ENCODE measurements around the gene DPPA3. TPM values are rescaled to one million over a fixed set of nuclear protein-coding genes. Genes with fewer than 3 reads are reported as not detected.
"Not testable (repeated sequence)": the region's sequence is repeated elsewhere in the genome, so short reads cannot be mapped to it uniquely, and the experiment has no call there.

DPPA3 gene
- total and polyA plus RNA-seq, 2 donors (not counting 3 experiments of a cell fraction or from before 2014, with no cell fraction given): not detected

DNA sequence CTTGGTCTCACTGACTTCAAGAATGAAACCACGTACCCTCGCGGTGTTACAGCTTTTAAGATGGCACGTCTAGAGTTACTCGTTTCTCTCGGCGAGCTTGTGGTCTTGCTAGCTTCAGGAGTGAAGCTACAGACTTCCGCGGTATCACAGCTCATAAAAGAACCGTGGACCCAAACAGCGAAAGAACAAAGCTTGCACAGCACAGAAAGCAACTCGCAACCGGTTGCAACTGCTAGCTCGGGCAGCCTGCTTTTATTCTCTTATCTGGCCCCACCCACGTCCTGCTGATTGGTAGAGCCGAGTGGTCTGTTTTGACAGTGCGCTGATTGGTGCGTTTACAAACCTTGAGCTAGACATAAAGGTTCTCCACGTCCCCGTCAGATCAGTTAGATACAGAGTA, 40.2 kb downstream of the DPPA3 start:
- TF ChIP-seq POLR2AphosphoS5 (IDR thresholded peaks at IDR 0.05; ENCODE audit: insufficient read depth, low read depth, low read length): no peak
- no peak for TF ChIP-seq JUN (IDR thresholded peaks at IDR 0.05; ENCODE audit: borderline replicate concordance, insufficient read depth, insufficient read length, low read depth)
- no peak for TF ChIP-seq MYC (IDR thresholded peaks at IDR 0.05; ENCODE audit: low read depth, low read length)
- TF ChIP-seq FOS (IDR thresholded peaks at IDR 0.05; ENCODE audit: borderline replicate concordance, insufficient read depth, low read length): no peak
- no peak for TF ChIP-seq EZH2 (IDR thresholded peaks at IDR 0.05; ENCODE audit: borderline replicate concordance, low read depth, low read length, severe bottlenecking)
- TF ChIP-seq, protein P1, sequence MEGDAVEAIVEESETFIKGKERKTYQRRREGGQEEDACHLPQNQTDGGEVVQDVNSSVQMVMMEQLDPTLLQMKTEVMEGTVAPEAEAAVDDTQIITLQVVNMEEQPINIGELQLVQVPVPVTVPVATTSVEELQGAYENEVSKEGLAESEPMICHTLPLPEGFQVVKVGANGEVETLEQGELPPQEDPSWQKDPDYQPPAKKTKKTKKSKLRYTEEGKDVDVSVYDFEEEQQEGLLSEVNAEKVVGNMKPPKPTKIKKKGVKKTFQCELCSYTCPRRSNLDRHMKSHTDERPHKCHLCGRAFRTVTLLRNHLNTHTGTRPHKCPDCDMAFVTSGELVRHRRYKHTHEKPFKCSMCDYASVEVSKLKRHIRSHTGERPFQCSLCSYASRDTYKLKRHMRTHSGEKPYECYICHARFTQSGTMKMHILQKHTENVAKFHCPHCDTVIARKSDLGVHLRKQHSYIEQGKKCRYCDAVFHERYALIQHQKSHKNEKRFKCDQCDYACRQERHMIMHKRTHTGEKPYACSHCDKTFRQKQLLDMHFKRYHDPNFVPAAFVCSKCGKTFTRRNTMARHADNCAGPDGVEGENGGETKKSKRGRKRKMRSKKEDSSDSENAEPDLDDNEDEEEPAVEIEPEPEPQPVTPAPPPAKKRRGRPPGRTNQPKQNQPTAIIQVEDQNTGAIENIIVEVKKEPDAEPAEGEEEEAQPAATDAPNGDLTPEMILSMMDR (IDR thresholded peaks at IDR 0.05; ENCODE audit: extremely low read depth in 1 of 2, insufficient read depth in 1 of 2, low read depth in 1 of 2, low read length in 2 of 2): no peak
- TF ChIP-seq GATA2 (IDR thresholded peaks at IDR 0.05; ENCODE audit: insufficient read depth, insufficient read length, low read depth, low read length): no peak
- no peak for TF ChIP-seq POLR2A (IDR thresholded peaks at IDR 0.05; ENCODE audit: low read depth, low read length)
- TF ChIP-seq, protein P2, sequence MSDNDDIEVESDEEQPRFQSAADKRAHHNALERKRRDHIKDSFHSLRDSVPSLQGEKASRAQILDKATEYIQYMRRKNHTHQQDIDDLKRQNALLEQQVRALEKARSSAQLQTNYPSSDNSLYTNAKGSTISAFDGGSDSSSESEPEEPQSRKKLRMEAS (IDR thresholded peaks at IDR 0.05; ENCODE audit: insufficient read depth, insufficient read length): no peak
- Histone ChIP-seq H3K4me2 (ENCODE audit: insufficient read depth, low read length) (no peak overlapping the region), H3K27me3 (ENCODE audit: control insufficient read depth in 2 of 2, insufficient read depth in 2 of 2, low read length in 2 of 2) (no peaks in the 10 kb centered on the region), H2AFZ (ENCODE audit: low read depth, low read length) (no peak overlapping the region), H3K36me3 (ENCODE audit: control insufficient read depth in 2 of 2, extremely low read depth in 1 of 2, insufficient read depth in 2 of 2, low read length in 2 of 2) (no peaks in the 10 kb centered on the region), H3K9me1 (replicated peaks; ENCODE audit: control insufficient read depth, extremely low read depth, insufficient read depth, low read length) (no peaks in the 10 kb centered on the region), H3K27ac (ENCODE audit: insufficient read depth, low read depth, low read length) (no peak overlapping the region), H3K4me1 (ENCODE audit: control insufficient read depth, extremely low read depth, insufficient read depth, low read length) (no peaks in the 10 kb centered on the region), H3K9ac (replicated peaks; ENCODE audit: extremely low read depth, insufficient read depth, low read length) (no peak overlapping the region), H3K79me2 (ENCODE audit: control insufficient read depth, insufficient read depth, low read length) (no peaks in the 10 kb centered on the region), H3K4me3 (replicated peaks in 1 of 3; ENCODE audit: insufficient read depth in 1 of 3, low read depth in 1 of 3, low read length in 3 of 3) (no peak overlapping the region), H3K9me3 (replicated peaks; ENCODE audit: control insufficient read depth, insufficient read depth, low read length) (no peaks in the 10 kb centered on the region), H4K20me1 (replicated peaks; ENCODE audit: control insufficient read depth, extremely low read depth, insufficient read depth, low read length) (no peaks in the 10 kb centered on the region)
- dilution Hi-C loops (cut with MboI; ENCODE audit: extremely low pct_ligation_motif_present, low sequenced_read_pairs) (no loop called here), intact Hi-C loops (cut with micrococcal nuclease) (no loop called here)
- CTCF ChIA-PET: no interaction called here
- no peak for DNase-seq (ENCODE audit: low read depth, low spot score)
- no peak for FAIRE-seq
- POLR2A ChIA-PET: no interaction called here
- no TSS peak for BruUV-seq (replicated peaks)

DNA sequence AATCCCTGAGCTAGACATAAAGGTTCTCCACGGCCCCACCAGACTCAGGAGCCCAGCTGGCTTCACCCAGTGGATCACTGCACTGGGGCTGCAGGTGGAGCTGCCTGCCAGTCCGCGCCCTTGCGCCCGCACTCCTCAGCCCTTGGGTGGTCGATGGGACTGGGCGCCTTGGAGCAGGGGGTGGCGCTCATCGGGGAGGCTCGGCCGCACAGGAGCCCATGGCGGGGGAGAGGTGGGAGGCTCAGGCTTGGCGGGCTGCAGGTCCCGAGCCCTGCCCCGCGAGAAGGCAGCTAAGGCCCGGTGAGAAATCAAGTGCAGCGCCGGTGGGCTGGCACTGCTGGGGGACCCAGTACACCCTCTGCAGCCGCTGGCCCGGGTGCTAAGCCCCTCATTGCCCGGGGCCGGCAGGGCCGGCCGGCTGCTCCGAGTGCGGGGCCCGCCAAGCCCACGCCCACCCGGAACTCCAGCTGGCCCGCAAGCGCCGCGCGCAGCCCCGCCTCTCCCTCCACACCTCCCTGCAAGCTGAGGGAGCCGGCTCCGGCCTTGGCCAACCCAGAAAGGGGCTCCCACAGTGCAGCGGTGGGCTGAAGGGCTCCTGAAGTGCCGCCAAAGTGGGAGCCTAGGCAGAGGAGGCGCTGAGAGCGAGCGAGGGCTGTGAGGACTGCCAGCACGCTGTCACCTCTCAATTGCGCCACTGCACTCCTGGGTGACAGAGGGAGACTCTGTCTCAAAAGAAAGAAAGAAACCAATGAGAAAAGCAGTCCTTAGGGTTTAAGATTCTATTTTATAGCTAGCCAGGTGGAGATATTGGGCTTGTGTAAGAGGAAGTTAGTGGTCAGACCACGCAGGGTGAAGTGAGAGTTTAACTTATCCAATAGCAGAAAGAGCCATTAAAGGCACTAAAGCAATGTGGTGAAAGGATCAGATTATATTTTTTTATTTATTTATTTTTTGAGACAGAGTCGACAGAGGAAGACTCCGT, 41.0 kb downstream of the DPPA3 start:
- DNase-seq (ENCODE audit: low read depth, low spot score); CTCF ChIA-PET; H3K9me1 ChIP-seq (replicated peaks; ENCODE audit: control insufficient read depth, extremely low read depth, insufficient read depth, low read length); H3K36me3 ChIP-seq (ENCODE audit: control insufficient read depth in 2 of 2, extremely low read depth in 1 of 2, insufficient read depth in 2 of 2, low read length in 2 of 2); H3K4me1 ChIP-seq (ENCODE audit: control insufficient read depth, extremely low read depth, insufficient read depth, low read length); H3K79me2 ChIP-seq (ENCODE audit: control insufficient read depth, insufficient read depth, low read length); H3K9ac ChIP-seq (replicated peaks; ENCODE audit: extremely low read depth, insufficient read depth, low read length); H2AFZ ChIP-seq (ENCODE audit: low read depth, low read length); H3K27me3 ChIP-seq (ENCODE audit: control insufficient read depth in 2 of 2, insufficient read depth in 2 of 2, low read length in 2 of 2); H3K27ac ChIP-seq (ENCODE audit: insufficient read depth, low read depth, low read length); H3K4me3 ChIP-seq (replicated peaks in 1 of 3; ENCODE audit: insufficient read depth in 1 of 3, low read depth in 1 of 3, low read length in 3 of 3); H4K20me1 ChIP-seq (replicated peaks; ENCODE audit: control insufficient read depth, extremely low read depth, insufficient read depth, low read length); H3K9me3 ChIP-seq (replicated peaks; ENCODE audit: control insufficient read depth, insufficient read depth, low read length); FAIRE-seq; BruUV-seq (replicated peaks); POLR2A ChIA-PET; dilution Hi-C loops (cut with MboI; ENCODE audit: extremely low pct_ligation_motif_present, low sequenced_read_pairs); intact Hi-C loops (cut with micrococcal nuclease); H3K4me2 ChIP-seq (ENCODE audit: insufficient read depth, low read length): not testable (repeated sequence)
